Pancreas (tissue), 10 donors: ENCODE data around the gene CRISPLD2. TPM values are rescaled to one million over a fixed set of nuclear protein-coding genes. Genes with fewer than 3 reads are reported as not detected.
"Not testable (repeated sequence)": the region's sequence is repeated elsewhere in the genome, so short reads cannot be mapped to it uniquely, and the experiment has no call there.

Source experiments
- ATAC-seq, 4 donors: fragments of 200-7000 bp; cut with Tn5 transposase; one replicate each; pipeline versions ENCODE4 v1.8.0 to v1.9.1; 2020; ENCODE audit warnings: mild to moderate bottlenecking in 4 of 4, moderate library complexity in 4 of 4
- DNase-seq, 6 donors: peaks; one replicate each; pipeline ENCODE4 v3.0.0-alpha.2; 2020
- FAIRE-seq: peaks from 2 replicates; lab custom pipeline; 2012; peaks lifted over from hg19 to GRCh38; lab: Jason Lieb, UNC
- H3K27ac ChIP-seq, 4 donors: fragments of 200-600 bp; sonication (generic); 1 replicate in 3 of 4; 2 replicates in 1 of 4; pipeline versions ENCODE4 v1.5.0 to v1.8.0; 2020
- H3K27me3 ChIP-seq, 4 donors: fragments of 200-600 bp; one replicate each; pipeline ENCODE4 v1.8.0; 2021
- H3K36me3 ChIP-seq, 3 donors: fragments of 200-600 bp; sonication (generic) in 1 of 3; one replicate each; pipeline versions ENCODE4 v1.5.0 to v1.8.0; 2020 to 2021
- H3K4me1 ChIP-seq, 3 donors: fragments of 200-600 bp; one replicate each; pipeline ENCODE4 v1.8.0; 2021
- H3K4me3 ChIP-seq, 4 donors: fragments of 200-600 bp; sonication (generic) in 2 of 4; one replicate each; pipeline versions ENCODE4 v1.5.0 to v1.8.0; 2020 to 2021
- H3K9me3 ChIP-seq, 4 donors: fragments of 200-600 bp; one replicate each; pipeline ENCODE4 v1.8.0; 2021
- WGBS, 2 donors: extraction: QIAGEN DNeasy Blood & Tissue Kit; methylation state at CpG; one replicate each; pipeline ENCODE4 v1.1.7; 2013; 5-methylcytosine and 5-hydroxymethylcytosine counted together
- intact Hi-C, 3 donors: fragments of 100-400 bp; cut with DNase I; formaldehyde crosslinking; loops; one replicate each; pipeline versions ENCODE4 v1.11.1 to v1.14.2; 2022
- polyA plus RNA-seq, 2 donors: library from polyadenylated mRNA; stranded (reverse); fragments of 200-250 nt; gene quantifications; one replicate each; pipeline ENCODE4 v1.2.3, GENCODE V29; 2013
- total RNA-seq, 6 donors: library from RNA; stranded (reverse); fragmentation: NEBNext Ultra II Directional in 4 of 6; extraction: Animal tissue kit (Norgen Biotek cat#: 25700) in 4 of 6; gene quantifications; one replicate each; pipeline versions ENCODE4 v1.2.1 to v1.2.4, GENCODE V29; 2021 to 2023
- TF ChIP-seq, protein P1 (sequence below), 4 donors: fragments of 200-600 bp; sonication (generic) in 3 of 4; IDR thresholded peaks; one replicate each; pipeline versions ENCODE4 v1.5.0 to v1.8.0; 2021; ENCODE audit warnings: antibody characterized with exemption in 4 of 4
- donor health status: healthy with polysubstance abuse.
- donor health status: DM: no; HTN: no; CAD: no; lungs with moderate emphysema.
- donor health status: DM: no; HTN: no; CAD: no.
- donor health status: control.
- donor health status: control.
- donor health status: Bipolar disorder and iron deficiency.
- donor health status: DM: yes; HTN: yes; CAD: no.
- donor health status: DM: no; HTN: no; CAD: no.
- donor health status: DM: no; HTN: no; CAD: no.
- donor health status: DM: yes; HTN: yes; CAD: no.

Gene CRISPLD2
- total and polyA plus RNA-seq, 8 donors, result 4.1 to 40.2 (median 14.1) TPM

DNA sequence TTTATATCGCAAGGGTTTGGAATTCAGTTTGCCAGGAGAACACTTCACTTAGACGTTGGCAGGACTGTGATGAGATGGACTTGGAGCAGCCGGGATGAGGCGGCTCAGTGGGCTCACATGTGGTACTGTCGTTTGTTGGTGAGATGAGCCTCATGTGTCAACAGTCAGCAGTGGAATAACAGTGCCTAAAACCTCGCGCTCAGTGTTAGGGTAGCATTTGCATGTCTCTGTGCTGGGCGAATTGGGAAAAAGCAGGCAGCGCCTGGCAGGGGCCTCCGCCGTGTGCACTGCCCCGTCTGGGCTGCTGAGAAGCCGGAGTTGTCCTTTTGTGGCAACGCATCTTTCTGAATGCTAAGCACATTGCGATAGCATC lies 49.7 kb downstream of the CRISPLD2 start:
- no peaks in the 10 kb centered on the region for H3K4me1 ChIP-seq
- H3K27ac ChIP-seq, result no peak overlapping the region
- TF ChIP-seq, protein P1, sequence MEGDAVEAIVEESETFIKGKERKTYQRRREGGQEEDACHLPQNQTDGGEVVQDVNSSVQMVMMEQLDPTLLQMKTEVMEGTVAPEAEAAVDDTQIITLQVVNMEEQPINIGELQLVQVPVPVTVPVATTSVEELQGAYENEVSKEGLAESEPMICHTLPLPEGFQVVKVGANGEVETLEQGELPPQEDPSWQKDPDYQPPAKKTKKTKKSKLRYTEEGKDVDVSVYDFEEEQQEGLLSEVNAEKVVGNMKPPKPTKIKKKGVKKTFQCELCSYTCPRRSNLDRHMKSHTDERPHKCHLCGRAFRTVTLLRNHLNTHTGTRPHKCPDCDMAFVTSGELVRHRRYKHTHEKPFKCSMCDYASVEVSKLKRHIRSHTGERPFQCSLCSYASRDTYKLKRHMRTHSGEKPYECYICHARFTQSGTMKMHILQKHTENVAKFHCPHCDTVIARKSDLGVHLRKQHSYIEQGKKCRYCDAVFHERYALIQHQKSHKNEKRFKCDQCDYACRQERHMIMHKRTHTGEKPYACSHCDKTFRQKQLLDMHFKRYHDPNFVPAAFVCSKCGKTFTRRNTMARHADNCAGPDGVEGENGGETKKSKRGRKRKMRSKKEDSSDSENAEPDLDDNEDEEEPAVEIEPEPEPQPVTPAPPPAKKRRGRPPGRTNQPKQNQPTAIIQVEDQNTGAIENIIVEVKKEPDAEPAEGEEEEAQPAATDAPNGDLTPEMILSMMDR (IDR thresholded peaks at IDR 0.05), result no peak
- ATAC-seq, result no peak
- no peak overlapping the region for H3K4me3 ChIP-seq
- no peaks in the 10 kb centered on the region for H3K36me3 ChIP-seq
- no peaks in the 10 kb centered on the region for H3K27me3 ChIP-seq
- no peak for FAIRE-seq
- H3K9me3 ChIP-seq, result no peaks in the 10 kb centered on the region
- intact Hi-C loops, result no loop called here
- no peak for DNase-seq
- WGBS, 2 donors, result 80 to 83% methylated on average over 15 of the region's 15 CpGs

GRCh38 chr16:84872971-84873370 lies 53.2 kb downstream of the CRISPLD2 start:
- H3K4me1 ChIP-seq, intact Hi-C loops, ATAC-seq, DNase-seq, H3K9me3 ChIP-seq, H3K27me3 ChIP-seq, H3K36me3 ChIP-seq, H3K4me3 ChIP-seq, H3K27ac ChIP-seq, FAIRE-seq: not testable (repeated sequence)
- WGBS, 2 donors, result 93 to 95% methylated on average over 17 of the region's 17 CpGs

DNA sequence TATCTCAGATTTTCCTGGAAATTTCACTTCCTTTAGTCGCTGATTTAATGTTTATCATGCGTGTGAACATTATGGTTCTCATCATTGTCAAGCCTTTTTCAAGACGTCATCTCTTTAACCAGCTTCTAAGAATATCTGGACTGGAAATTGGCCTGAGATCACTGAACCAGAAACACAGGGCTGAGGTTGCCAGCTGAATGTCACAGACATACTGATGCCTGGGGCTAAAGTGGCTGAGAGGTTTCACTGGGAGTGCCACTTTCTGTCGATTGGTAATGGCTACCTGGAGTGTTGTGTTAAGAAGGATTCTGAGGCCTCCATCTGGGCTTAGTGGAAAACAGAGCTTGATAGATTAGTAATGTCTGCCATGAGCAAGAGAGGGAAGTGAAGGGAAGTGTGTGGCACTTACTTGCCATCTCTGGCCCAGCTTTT lies 54.2 kb downstream of the CRISPLD2 start:
- Histone ChIP-seq H3K27ac (no peak overlapping the region), H3K27me3 (no peaks in the 10 kb centered on the region), H3K4me1 (no peaks in the 10 kb centered on the region), H3K9me3 (no peaks in the 10 kb centered on the region), H3K36me3 (no peaks in the 10 kb centered on the region), H3K4me3 (no peak overlapping the region)
- 79 to 89% methylated on average over 4 of the region's 4 CpGs for WGBS, 2 donors
- TF ChIP-seq, protein P1 (IDR thresholded peaks at IDR 0.05), result no peak
- no peak for FAIRE-seq
- ATAC-seq, result no peak
- DNase-seq, result no peak
- intact Hi-C loops, result no loop called here

DNA sequence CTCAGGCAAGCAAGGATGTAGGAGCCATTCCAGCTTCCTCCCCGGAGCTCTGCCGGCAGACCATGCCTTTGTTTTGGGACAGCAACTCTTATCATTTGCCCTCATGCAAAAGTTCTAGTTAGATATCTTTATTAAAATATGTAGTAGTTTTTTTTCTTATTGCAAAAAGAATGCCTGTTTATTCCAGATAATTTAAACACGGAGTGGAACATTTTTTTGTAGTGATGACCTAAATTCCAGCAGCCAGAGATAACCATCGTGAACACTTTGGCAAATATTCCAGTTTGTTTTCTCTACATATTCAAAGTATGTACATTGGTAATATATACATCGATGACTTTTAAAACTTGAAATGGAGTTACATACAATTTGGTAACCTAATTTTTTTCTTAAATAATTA lies 54.8 kb downstream of the CRISPLD2 start:
- Histone ChIP-seq H3K27me3 (no peaks in the 10 kb centered on the region), H3K4me3 (no peak overlapping the region), H3K36me3 (no peaks in the 10 kb centered on the region), H3K27ac (no peak overlapping the region), H3K9me3 (no peaks in the 10 kb centered on the region), H3K4me1 (no peaks in the 10 kb centered on the region)
- ATAC-seq (no peak), FAIRE-seq (no peak), DNase-seq (no peak)
- TF ChIP-seq, protein P1 (IDR thresholded peaks at IDR 0.05), result no peak
- intact Hi-C loops, result no loop called here
- 53 to 63% methylated on average over 5 of the region's 5 CpGs for WGBS, 2 donors

DNA sequence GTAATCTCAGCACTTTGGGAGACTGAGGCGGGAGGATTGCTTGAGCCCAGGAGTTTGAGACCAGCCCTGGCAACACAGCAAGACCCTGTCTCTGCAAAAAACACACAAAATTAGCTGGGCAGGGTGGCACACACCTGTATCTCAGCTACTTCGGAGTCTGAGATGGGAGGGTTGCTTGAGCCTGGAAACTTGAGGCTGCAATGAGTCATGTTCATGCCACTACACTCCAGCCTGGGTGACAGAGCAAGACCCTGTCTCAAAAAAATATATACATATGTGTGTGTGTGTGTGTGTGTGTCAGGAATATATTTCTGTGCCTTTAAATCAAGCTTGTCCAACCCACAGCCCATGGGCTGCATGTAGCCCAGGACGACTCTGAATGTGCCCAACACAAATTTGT lies 55.2 kb downstream of the CRISPLD2 start:
- no peaks in the 10 kb centered on the region for H3K36me3 ChIP-seq
- ATAC-seq, result no peak
- TF ChIP-seq, protein P1 (IDR thresholded peaks at IDR 0.05), result no peak
- H3K27me3 ChIP-seq, result no peaks in the 10 kb centered on the region
- H3K9me3 ChIP-seq, result no peaks in the 10 kb centered on the region
- DNase-seq, result no peak
- H3K4me3 ChIP-seq, result no peak overlapping the region
- H3K27ac ChIP-seq, result no peak overlapping the region
- intact Hi-C loops, result no loop called here
- no peak for FAIRE-seq
- no peaks in the 10 kb centered on the region for H3K4me1 ChIP-seq
- WGBS, 2 donors, result 82 to 94% methylated on average over 3 of the region's 3 CpGs
